ENCODE results near the gene MCRIP2. TPM values are rescaled to one million over a fixed set of nuclear protein-coding genes. Genes with fewer than 3 reads are reported as not detected.

MCRIP2 gene
- total and polyA plus RNA-seq, 4 donors, result 16.3 to 97.3 (median 61.4) TPM

GRCh38 chr16:678858-679813 lies 37.5 kb downstream of the MCRIP2 start:
- Histone ChIP-seq H3K9me3 (ENCODE audit: control insufficient read depth in 4 of 4, low read length in 3 of 4) (no peaks in the 10 kb centered on the region), H3K36me3 (ENCODE audit: control insufficient read depth in 4 of 4, insufficient read depth in 3 of 4, low read depth in 1 of 4, low read length in 3 of 4) (peaks cover 8 to 14% (median 12%) of the 10 kb centered on the region in 4 donors), H3K4me1 (ENCODE audit: control insufficient read depth in 4 of 4, insufficient read depth in 4 of 4, low read length in 3 of 4) (peaks cover 24 to 61% (median 44%) of the 10 kb centered on the region in 4 donors), H3K4me3 (ENCODE audit: low read depth in 1 of 3, low read length in 3 of 3) (peak overlapping the region in 2 of 3 donors; percentile 36 to 52), H3K27ac (ENCODE audit: low read depth in 1 of 2, low read length in 2 of 2) (peak overlapping the region; percentile 68 to 72), H3K27me3 (ENCODE audit: control insufficient read depth in 4 of 4, insufficient read depth in 4 of 4, low read length in 3 of 4) (no peaks in the 10 kb centered on the region), H3K9ac (ENCODE audit: low read depth in 1 of 2, low read length in 2 of 2) (peak overlapping the region in 1 of 2 donors; percentile 26)
- WGBS, result 32% methylated on average over 52 of the region's 52 CpGs
- TF ChIP-seq REST (IDR thresholded peaks at IDR 0.05) (no peak), FOXA1 (IDR thresholded peaks at IDR 0.05) (no peak), SP1 (IDR thresholded peaks at IDR 0.05) (no peak), ZBTB33 (IDR thresholded peaks at IDR 0.05) (no peak), RAD21 (IDR thresholded peaks at IDR 0.05) (no peak)
- DNase-seq (ENCODE audit: low spot score), result peak; percentile 71

GRCh38 chr16:679814-680624 lies 38.4 kb downstream of the MCRIP2 start, which contains the start of gene STUB1:
STUB1 (plus strand) TSS chr16:680410; CDS start chr16:680526, 116 bp downstream.
- 1% methylated on average over 91 of the region's 91 CpGs for WGBS

GRCh38 chr16:680625-680945 lies 39.0 kb downstream of the MCRIP2 start:
- Histone ChIP-seq H3K9me3 (ENCODE audit: control insufficient read depth in 4 of 4, low read length in 3 of 4) (no peaks in the 10 kb centered on the region), H3K4me3 (ENCODE audit: low read depth in 1 of 3, low read length in 3 of 3) (peak overlapping the region; percentile 77 to 83 (median 81)), H3K27me3 (ENCODE audit: control insufficient read depth in 4 of 4, insufficient read depth in 4 of 4, low read length in 3 of 4) (no peaks in the 10 kb centered on the region), H3K9ac (ENCODE audit: low read depth in 1 of 2, low read length in 2 of 2) (peak overlapping the region; percentile 60 to 78), H3K27ac (ENCODE audit: low read depth in 1 of 2, low read length in 2 of 2) (peak overlapping the region; percentile 93 to 94), H3K36me3 (ENCODE audit: control insufficient read depth in 4 of 4, insufficient read depth in 3 of 4, low read depth in 1 of 4, low read length in 3 of 4) (peaks cover 8 to 14% (median 12%) of the 10 kb centered on the region in 4 donors), H3K4me1 (ENCODE audit: control insufficient read depth in 4 of 4, insufficient read depth in 4 of 4, low read length in 3 of 4) (peaks cover 27 to 61% (median 47%) of the 10 kb centered on the region in 4 donors)
- WGBS, result under 1% methylated on average over 38 of the region's 38 CpGs
- no peak for DNase-seq (ENCODE audit: low spot score)
- TF ChIP-seq GABPA (IDR thresholded peaks at IDR 0.05 in 1 of 2, conservative IDR thresholded peaks at IDR 0.05 in 1 of 2), result no peak
- no peak for TF ChIP-seq FOXA1 (IDR thresholded peaks at IDR 0.05)
- TF ChIP-seq ZBTB33 (IDR thresholded peaks at IDR 0.05), result no peak
- TF ChIP-seq RAD21 (IDR thresholded peaks at IDR 0.05), result no peak
- no peak for TF ChIP-seq EGR1 (IDR thresholded peaks at IDR 0.05; ENCODE audit: low read depth in 2 of 2)
- TF ChIP-seq REST (IDR thresholded peaks at IDR 0.05), result no peak
- no peak for TF ChIP-seq FOXA2 (IDR thresholded peaks at IDR 0.05)
- TF ChIP-seq MAX (IDR thresholded peaks at IDR 0.05), result no peak

More at GRCh38 chr16:679814-680624, 38.4 kb downstream of the MCRIP2 start, which contains the start of gene STUB1:
- no peaks in the 10 kb centered on the region for H3K9me3 ChIP-seq (ENCODE audit: control insufficient read depth in 4 of 4, low read length in 3 of 4)
- DNase-seq (ENCODE audit: low spot score), result peak; percentile 96
- H3K4me1 ChIP-seq (ENCODE audit: control insufficient read depth in 4 of 4, insufficient read depth in 4 of 4, low read length in 3 of 4), result peaks cover 31 to 63% (median 49%) of the 10 kb centered on the region in 4 donors
- H3K4me3 ChIP-seq (ENCODE audit: low read depth in 1 of 3, low read length in 3 of 3), result peak within 1 kb of the TSS; percentile 77 to 83 (median 81)
- H3K9ac ChIP-seq (ENCODE audit: low read depth in 1 of 2, low read length in 2 of 2), result peak within 1 kb of the TSS; percentile 60 to 78
- peaks cover 8 to 14% (median 12%) of the 10 kb centered on the region in 4 donors for H3K36me3 ChIP-seq (ENCODE audit: control insufficient read depth in 4 of 4, insufficient read depth in 3 of 4, low read depth in 1 of 4, low read length in 3 of 4)
- peak within 1 kb of the TSS; percentile 93 to 94 for H3K27ac ChIP-seq (ENCODE audit: low read depth in 1 of 2, low read length in 2 of 2)
- H3K27me3 ChIP-seq (ENCODE audit: control insufficient read depth in 4 of 4, insufficient read depth in 4 of 4, low read length in 3 of 4), result no peaks in the 10 kb centered on the region
- peak; percentile 30 for TF ChIP-seq SP1 (IDR thresholded peaks at IDR 0.05)
- TF ChIP-seq GABPA (IDR thresholded peaks at IDR 0.05 in 1 of 2, conservative IDR thresholded peaks at IDR 0.05 in 1 of 2), result peak in 1 of 2 donors; percentile 76
- no peak for TF ChIP-seq HNF4A (conservative IDR thresholded peaks at IDR 0.05)
